ENCODE results near the gene INHBA.

GRCh38 chr7:41656366-41656765 is 46.5 kb downstream of the INHBA start:
- TF ChIP-seq CTCF (conservative IDR thresholded peaks at IDR 0.05 in 1 of 2, IDR thresholded peaks at IDR 0.05 in 1 of 2; ENCODE audit: low read depth in 1 of 2, low read length in 2 of 2) (no peak), EZH2 (IDR thresholded peaks at IDR 0.05; ENCODE audit: low read length, missing control alignments) (no peak)
